Liver (tissue), 9 donors: Measurements from ENCODE around the gene PEX19. TPM values are rescaled to one million over a fixed set of nuclear protein-coding genes. Genes with fewer than 3 reads are reported as not detected.
"Not testable (repeated sequence)": the region's sequence is repeated elsewhere in the genome, so short reads cannot be mapped to it uniquely, and the experiment has no call there.

Source experiments
- DNase-seq: peaks from one replicate; pipeline ENCODE4 v3.0.0-alpha.2; 2017; ENCODE audit warnings: low spot score
- H3K27ac ChIP-seq, 2 donors: one replicate each; pipeline ENCODE4 v1.7.0; 2013; ENCODE audit warnings: inconsistent platforms in 2 of 2, low read length in 2 of 2, control low read depth in 1 of 2, low read depth in 1 of 2, mild to moderate bottlenecking in 1 of 2
- H3K27me3 ChIP-seq, 4 donors: one replicate each; pipeline versions ENCODE4 v1.6.1 to v1.7.0; 2013; ENCODE audit warnings: low read length in 3 of 4, inconsistent platforms in 1 of 4, mild to moderate bottlenecking in 1 of 4, moderate library complexity in 1 of 4; ENCODE audit not compliant: control insufficient read depth in 4 of 4, insufficient read depth in 4 of 4
- H3K36me3 ChIP-seq, 4 donors: one replicate each; pipeline versions ENCODE4 v1.6.1 to v1.7.0; 2013; ENCODE audit warnings: low read length in 3 of 4, mild to moderate bottlenecking in 3 of 4, low read depth in 1 of 4, moderate library complexity in 1 of 4; ENCODE audit not compliant: control insufficient read depth in 4 of 4, insufficient read depth in 3 of 4
- H3K4me1 ChIP-seq, 4 donors: one replicate each; pipeline versions ENCODE4 v1.6.1 to v1.7.0; 2013; ENCODE audit warnings: low read length in 3 of 4, mild to moderate bottlenecking in 3 of 4, moderate library complexity in 1 of 4; ENCODE audit not compliant: control insufficient read depth in 4 of 4, insufficient read depth in 4 of 4
- H3K4me3 ChIP-seq, 3 donors: one replicate each; pipeline versions ENCODE4 v1.6.1 to v1.7.0; 2013; ENCODE audit warnings: low read length in 3 of 3, control low read depth in 1 of 3, low read depth in 1 of 3, mild to moderate bottlenecking in 1 of 3
- H3K9ac ChIP-seq, 2 donors: one replicate each; pipeline ENCODE4 v1.7.0; 2013; ENCODE audit warnings: low read length in 2 of 2, mild to moderate bottlenecking in 2 of 2, moderate library complexity in 2 of 2, control low read depth in 1 of 2, low read depth in 1 of 2
- H3K9me3 ChIP-seq, 4 donors: one replicate each; pipeline versions ENCODE4 v1.6.1 to v1.7.0; 2013; ENCODE audit warnings: low read length in 3 of 4; ENCODE audit not compliant: control insufficient read depth in 4 of 4
- ATF3 ChIP-seq: IDR thresholded peaks from 2 replicates; pipeline ENCODE4 v1.6.1; 2016; ENCODE audit warnings: antibody characterized with exemption
- EGR1 ChIP-seq, 2 donors: IDR thresholded peaks; 2 replicates each; pipeline ENCODE4 v1.6.1; 2016 to 2018; ENCODE audit warnings: antibody characterized with exemption in 2 of 2, low read depth in 2 of 2
- FOXA1 ChIP-seq: IDR thresholded peaks from 2 replicates; pipeline ENCODE4 v1.6.1; 2016; ENCODE audit warnings: antibody characterized with exemption
- HNF4A ChIP-seq, 2 donors: conservative IDR thresholded peaks; 2 replicates each; pipeline ENCODE4 v1.6.1; 2016; ENCODE audit warnings: antibody characterized with exemption in 2 of 2, mild to moderate bottlenecking in 2 of 2
- MAX ChIP-seq: IDR thresholded peaks from 2 replicates; pipeline ENCODE4 v1.6.1; 2016; ENCODE audit warnings: antibody characterized with exemption
- NR2F2 ChIP-seq: IDR thresholded peaks from 2 replicates; pipeline ENCODE4 v1.6.1; 2016; ENCODE audit warnings: antibody characterized with exemption
- RAD21 ChIP-seq, 2 donors: IDR thresholded peaks; 2 replicates each; pipeline ENCODE4 v1.6.1; 2016; ENCODE audit warnings: antibody characterized with exemption in 2 of 2, mild to moderate bottlenecking in 2 of 2
- RXRA ChIP-seq, 2 donors: IDR thresholded peaks; 2 replicates each; pipeline ENCODE4 v1.6.1; 2017 to 2018; ENCODE audit warnings: antibody characterized with exemption in 2 of 2, mild to moderate bottlenecking in 1 of 2
- YY1 ChIP-seq: IDR thresholded peaks from 2 replicates; pipeline ENCODE4 v1.6.1; 2016; ENCODE audit warnings: antibody characterized with exemption, mild to moderate bottlenecking
- WGBS: extraction: QIAGEN DNeasy Blood & Tissue Kit; methylation state at CpG from one replicate; pipeline ENCODE4 v1.1.7; 2013; 5-methylcytosine and 5-hydroxymethylcytosine counted together
- polyA plus RNA-seq, 2 donors: library from polyadenylated mRNA; stranded (reverse) in 1 of 2; unstranded in 1 of 2; fragments of 200-250 nt in 1 of 2; fragments of >200 nt in 1 of 2; fragmentation: Nextera tagmentation in 1 of 2; extraction: Ambion mirVana in 1 of 2; gene quantifications; one replicate each; pipeline versions ENCODE4 v1.2.1 to v1.2.3, GENCODE V29; 2013 to 2015
- total RNA-seq, 2 donors: library from RNA; depleted of rRNA; stranded (reverse); fragments of >200 nt; gene quantifications; one replicate each; pipeline ENCODE4 v1.2.3, GENCODE V29; 2014
- TF ChIP-seq, protein P1 (sequence below): IDR thresholded peaks from 2 replicates; pipeline ENCODE4 v1.6.1; 2016; ENCODE audit warnings: antibody characterized with exemption
- TF ChIP-seq, protein P2 (sequence below): fragments of 150-350 bp; IDR thresholded peaks from 2 replicates; pipeline ENCODE4 v1.5.1; 2017; ENCODE audit warnings: improper control_type of control experiment, low read depth, low read length; ENCODE audit not compliant: missing input control
- donor health status: healthy.
- donor health status: healthy.
- donor health status: healthy.
- donor health status: healthy.
- donor health status: healthy.

PEX19 gene
- total and polyA plus RNA-seq, 4 donors, result 24.8 to 73.9 (median 43.7) TPM

- whole genome bisulfite sequencing, result 54% methylated on average over 8 of the region's 8 CpGs
- Histone ChIP-seq H3K4me3 (no peak overlapping the region), H3K36me3 (peaks cover 18 to 88% (median 87%) of the 10 kb centered on the region in 4 donors), H3K9me3 (no peaks in the 10 kb centered on the region), H3K27ac (peak overlapping the region; percentile 6 to 34), H3K9ac (no peak overlapping the region), H3K27me3 (no peaks in the 10 kb centered on the region), H3K4me1 (peaks cover 0 to 24% (median 12%) of the 10 kb centered on the region in 4 donors)
- DNase-seq, result no peak
- TF ChIP-seq RAD21 (IDR thresholded peaks at IDR 0.05) (no peak), HNF4A (conservative IDR thresholded peaks at IDR 0.05) (peak in 1 of 2 donors; percentile 22), RXRA (IDR thresholded peaks at IDR 0.05) (peak in 1 of 2 donors; percentile 8), NR2F2 (no peak), MAX (no peak), EGR1 (IDR thresholded peaks at IDR 0.05; ENCODE audit: low read depth in 2 of 2) (no peak), ATF3 (no peak)
- TF ChIP-seq, protein P1, sequence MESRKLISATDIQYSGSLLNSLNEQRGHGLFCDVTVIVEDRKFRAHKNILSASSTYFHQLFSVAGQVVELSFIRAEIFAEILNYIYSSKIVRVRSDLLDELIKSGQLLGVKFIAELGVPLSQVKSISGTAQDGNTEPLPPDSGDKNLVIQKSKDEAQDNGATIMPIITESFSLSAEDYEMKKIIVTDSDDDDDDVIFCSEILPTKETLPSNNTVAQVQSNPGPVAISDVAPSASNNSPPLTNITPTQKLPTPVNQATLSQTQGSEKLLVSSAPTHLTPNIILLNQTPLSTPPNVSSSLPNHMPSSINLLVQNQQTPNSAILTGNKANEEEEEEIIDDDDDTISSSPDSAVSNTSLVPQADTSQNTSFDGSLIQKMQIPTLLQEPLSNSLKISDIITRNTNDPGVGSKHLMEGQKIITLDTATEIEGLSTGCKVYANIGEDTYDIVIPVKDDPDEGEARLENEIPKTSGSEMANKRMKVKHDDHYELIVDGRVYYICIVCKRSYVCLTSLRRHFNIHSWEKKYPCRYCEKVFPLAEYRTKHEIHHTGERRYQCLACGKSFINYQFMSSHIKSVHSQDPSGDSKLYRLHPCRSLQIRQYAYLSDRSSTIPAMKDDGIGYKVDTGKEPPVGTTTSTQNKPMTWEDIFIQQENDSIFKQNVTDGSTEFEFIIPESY, result no peak
- TF ChIP-seq, protein P2, sequence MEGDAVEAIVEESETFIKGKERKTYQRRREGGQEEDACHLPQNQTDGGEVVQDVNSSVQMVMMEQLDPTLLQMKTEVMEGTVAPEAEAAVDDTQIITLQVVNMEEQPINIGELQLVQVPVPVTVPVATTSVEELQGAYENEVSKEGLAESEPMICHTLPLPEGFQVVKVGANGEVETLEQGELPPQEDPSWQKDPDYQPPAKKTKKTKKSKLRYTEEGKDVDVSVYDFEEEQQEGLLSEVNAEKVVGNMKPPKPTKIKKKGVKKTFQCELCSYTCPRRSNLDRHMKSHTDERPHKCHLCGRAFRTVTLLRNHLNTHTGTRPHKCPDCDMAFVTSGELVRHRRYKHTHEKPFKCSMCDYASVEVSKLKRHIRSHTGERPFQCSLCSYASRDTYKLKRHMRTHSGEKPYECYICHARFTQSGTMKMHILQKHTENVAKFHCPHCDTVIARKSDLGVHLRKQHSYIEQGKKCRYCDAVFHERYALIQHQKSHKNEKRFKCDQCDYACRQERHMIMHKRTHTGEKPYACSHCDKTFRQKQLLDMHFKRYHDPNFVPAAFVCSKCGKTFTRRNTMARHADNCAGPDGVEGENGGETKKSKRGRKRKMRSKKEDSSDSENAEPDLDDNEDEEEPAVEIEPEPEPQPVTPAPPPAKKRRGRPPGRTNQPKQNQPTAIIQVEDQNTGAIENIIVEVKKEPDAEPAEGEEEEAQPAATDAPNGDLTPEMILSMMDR, result no peak
Observed at GRCh38 chr1:160293020-160293968, 8.4 kb upstream of the PEX19 start.

DNA sequence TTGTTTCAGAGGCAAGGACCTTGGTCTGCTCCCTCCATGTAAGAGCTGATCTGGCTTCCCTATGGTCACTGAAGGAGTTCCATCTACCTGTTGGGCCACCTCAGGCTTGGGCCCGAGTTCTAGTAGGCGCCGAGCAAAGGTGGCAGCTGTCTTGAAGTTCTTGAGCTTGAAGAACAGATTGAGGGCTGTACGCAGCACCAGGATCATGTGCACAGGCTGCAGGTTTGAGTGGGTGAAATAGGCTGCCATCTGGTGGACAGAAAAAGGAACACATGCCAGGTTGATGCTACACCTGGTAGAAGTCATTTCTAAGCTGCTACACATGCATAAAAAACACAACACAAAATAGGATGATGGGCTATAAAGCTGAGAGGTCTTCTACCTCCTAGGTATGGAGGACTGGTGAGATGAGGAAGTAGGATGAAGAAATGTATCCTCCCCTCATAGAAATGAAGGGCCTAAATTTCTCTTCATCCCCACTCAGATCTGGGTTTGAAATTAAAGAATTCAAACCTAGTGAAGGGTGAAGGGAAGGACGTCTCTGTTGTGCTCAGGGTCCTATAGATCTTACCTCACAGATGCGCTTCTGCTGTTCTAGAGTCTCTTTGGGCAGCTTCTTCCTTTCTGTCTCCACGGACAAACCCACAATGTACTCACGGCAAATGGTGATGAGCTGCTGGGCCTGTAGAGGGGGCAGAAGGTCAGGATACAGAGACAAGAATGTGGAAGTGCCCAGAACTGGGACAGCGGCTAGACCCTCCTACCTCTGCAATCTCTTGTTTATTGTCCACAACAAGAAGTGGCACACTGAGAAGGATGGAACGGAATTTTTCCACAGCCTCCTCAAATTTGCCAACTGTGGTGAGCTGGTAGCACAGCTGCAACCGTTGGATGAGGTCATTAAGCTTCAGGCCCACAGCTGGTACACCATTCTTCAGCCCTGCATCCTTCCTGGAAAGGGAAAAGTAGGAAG lies 6.6 kb upstream of the PEX19 start:
- Histone ChIP-seq H3K4me3 (no peak overlapping the region), H3K9ac (no peak overlapping the region), H3K9me3 (no peaks in the 10 kb centered on the region), H3K27me3 (no peaks in the 10 kb centered on the region), H3K27ac (no peak overlapping the region), H3K36me3 (peaks cover 18 to 72% (median 72%) of the 10 kb centered on the region in 4 donors), H3K4me1 (peaks cover 0 to 27% (median 13%) of the 10 kb centered on the region in 4 donors)
- DNase-seq, result peak; percentile 65
- WGBS, result 43% methylated on average over 11 of the region's 11 CpGs
- TF ChIP-seq RAD21 (IDR thresholded peaks at IDR 0.05), result peak; percentile 84 to 92
- no peak for TF ChIP-seq YY1
- TF ChIP-seq, protein P2, result peak; percentile 82
- peak; percentile 4 for TF ChIP-seq FOXA1
- TF ChIP-seq NR2F2, result no peak

DNA sequence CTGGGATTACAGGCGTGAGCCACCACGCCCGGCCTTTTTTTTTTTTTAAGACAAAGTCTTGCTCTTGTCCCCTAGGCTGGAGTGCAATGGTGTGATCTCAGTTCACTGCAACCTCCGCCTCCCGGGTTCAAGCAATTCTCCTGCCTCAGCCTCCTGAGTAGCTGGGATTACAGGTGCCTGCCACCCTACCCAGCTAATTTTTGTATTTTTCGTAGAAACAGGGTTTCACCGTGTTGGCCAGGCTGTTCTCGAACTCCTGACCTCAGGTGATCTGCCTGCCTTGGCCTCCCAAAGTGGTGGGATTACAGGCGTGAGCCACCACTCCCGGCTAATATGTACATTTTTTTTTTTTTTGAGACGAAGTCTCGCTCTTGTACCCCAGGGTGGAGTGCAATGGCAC lies 2.8 kb upstream of the PEX19 start:
- not testable (repeated sequence) for H3K27me3 ChIP-seq, H3K9me3 ChIP-seq
- WGBS, result 96% methylated on average over 12 of the region's 12 CpGs

More for the DNA sequence above, 2.8 kb upstream of the PEX19 start:
- peaks cover 5 to 46% (median 38%) of the 10 kb centered on the region in 4 donors for H3K4me1 ChIP-seq
- not testable (repeated sequence) for DNase-seq, H3K27ac ChIP-seq, H3K4me3 ChIP-seq, H3K9ac ChIP-seq
- H3K36me3 ChIP-seq, result peaks cover 9 to 39% (median 37%) of the 10 kb centered on the region in 4 donors
